K562 (cell line): ENCODE data around the gene MTCH2. TPM values are rescaled to one million over a fixed set of nuclear protein-coding genes. Genes with fewer than 3 reads are reported as not detected.

Experiments
- ATF3 ChIP-seq, 2 experiments: fragments of 450-650 bp in 1 of 2; sonication (generic) in 1 of 2; formaldehyde crosslinking in 1 of 2; IDR thresholded peaks in 1 of 2; conservative IDR thresholded peaks in 1 of 2; 2 replicates each; pipeline versions ENCODE4 v1.6.1 to v1.8.1; 2016 to 2023; ENCODE audit warnings: mild to moderate bottlenecking in 2 of 2, moderate library complexity in 2 of 2, inconsistent platforms in 1 of 2, missing genetic modification reagents in 1 of 2
- BRF1 ChIP-seq: IDR thresholded peaks from 3 replicates; pipeline ENCODE4 v1.6.1; 2011; ENCODE audit warnings: borderline replicate concordance, mild to moderate bottlenecking; ENCODE audit not compliant: insufficient read length; ENCODE audit errors: extremely low read depth
- CCAR2 ChIP-seq: fragments of 200-400 bp; formaldehyde crosslinking; IDR thresholded peaks from 2 replicates; pipeline ENCODE4 v1.6.1; 2017; ENCODE audit warnings: mild to moderate bottlenecking, low read depth, low read length
- CREB3L1 ChIP-seq: fragments of 450-650 bp; IDR thresholded peaks from 2 replicates; pipeline ENCODE4 v1.6.1; 2014; ENCODE audit warnings: low read depth, mild to moderate bottlenecking, moderate library complexity, borderline replicate concordance
- CREBBP ChIP-seq: IDR thresholded peaks from one replicate; pipeline ENCODE4 v1.6.1; 2012; ENCODE audit warnings: low read depth, mild to moderate bottlenecking, control low read depth, inconsistent platforms, low read length
- DIDO1 ChIP-seq: fragments of 450-650 bp; IDR thresholded peaks from 2 replicates; pipeline ENCODE4 v1.6.1; 2016; ENCODE audit warnings: low read depth, missing biosample characterization, missing genetic modification characterization
- EZH2 ChIP-seq: IDR thresholded peaks from 2 replicates; pipeline ENCODE4 v1.6.1; 2012; ENCODE audit warnings: low read depth, mild to moderate bottlenecking, inconsistent platforms, low read length, borderline replicate concordance
- HMGXB4 ChIP-seq: sonication (generic); formaldehyde crosslinking; IDR thresholded peaks from 2 replicates; pipeline ENCODE4 v1.8.1; 2023; ENCODE audit warnings: mild to moderate bottlenecking, missing genetic modification reagents
- MAFF ChIP-seq: IDR thresholded peaks from 2 replicates; pipeline ENCODE4 v1.6.1; 2012; ENCODE audit warnings: low read length, improper control_type of control experiment
- PML ChIP-seq: IDR thresholded peaks from 2 replicates; pipeline ENCODE4 v1.6.1; 2012; ENCODE audit warnings: low read length, inconsistent platforms
- SMAD3 ChIP-seq: fragments of 450-650 bp; formaldehyde crosslinking; conservative IDR thresholded peaks from 2 replicates; pipeline ENCODE4 v1.4.0; 2020; ENCODE audit warnings: mild to moderate bottlenecking
- TCF7 ChIP-seq: sonication (generic); IDR thresholded peaks from 2 replicates; pipeline ENCODE4 v1.6.1; 2016; ENCODE audit warnings: antibody characterized with exemption, borderline replicate concordance
- TGIF2 ChIP-seq: sonication (generic); formaldehyde crosslinking; IDR thresholded peaks from 2 replicates; pipeline ENCODE4 v1.8.1; 2022; ENCODE audit warnings: mild to moderate bottlenecking, missing genetic modification reagents, moderate library complexity
- TRIM28 ChIP-seq: fragments of 450-650 bp; IDR thresholded peaks from 2 replicates; pipeline ENCODE4 v1.6.1; 2017
- XRCC3 ChIP-seq: fragments of 450-650 bp; IDR thresholded peaks from 2 replicates; pipeline ENCODE4 v1.6.1; 2017; ENCODE audit warnings: mild to moderate bottlenecking, moderate library complexity
- ZBTB26 ChIP-seq: fragments of 450-650 bp; formaldehyde crosslinking; IDR thresholded peaks from 2 replicates; pipeline ENCODE4 v1.4.0; 2022; ENCODE audit warnings: missing genetic modification characterization
- ZFP36 ChIP-seq: fragments of 150-350 bp; IDR thresholded peaks from 2 replicates; pipeline ENCODE4 v1.6.1; 2018; ENCODE audit warnings: low read length, low read depth; ENCODE audit not compliant: partially characterized antibody
- ZNF184 ChIP-seq: sonication (generic); formaldehyde crosslinking; IDR thresholded peaks from 2 replicates; pipeline ENCODE4 v1.5.0; 2020; ENCODE audit warnings: missing genetic modification reagents
- ZNF347 ChIP-seq: fragments of 450-650 bp; formaldehyde crosslinking; IDR thresholded peaks from 2 replicates; pipeline ENCODE4 v1.4.0; 2020; ENCODE audit warnings: low read depth, mild to moderate bottlenecking, moderate library complexity
- ZNF75A ChIP-seq: fragments of 450-650 bp; formaldehyde crosslinking; IDR thresholded peaks from 2 replicates; pipeline ENCODE4 v1.4.0; 2020; ENCODE audit warnings: mild to moderate bottlenecking
- ZNF778 ChIP-seq: fragments of 450-650 bp; formaldehyde crosslinking; IDR thresholded peaks from 2 replicates; pipeline ENCODE4 v1.4.0; 2020; ENCODE audit warnings: mild to moderate bottlenecking, moderate library complexity
- ZNF79 ChIP-seq: fragments of 250-450 bp; sonication (Bioruptor Pico); IDR thresholded peaks from 2 replicates; pipeline ENCODE4 v1.4.0; 2020; ENCODE audit warnings: low read depth, mild to moderate bottlenecking, moderate library complexity
- polyA plus RNA-seq, 8 experiments: library from polyadenylated mRNA; depleted of rRNA in 4 of 8; stranded (reverse) in 5 of 8; unstranded in 3 of 8; fragments of >200 nt; fragmentation: Nextera tagmentation in 2 of 8; fragmentation: Illumina TruSeq in 1 of 8; extraction: Ambion mirVana in 2 of 8; extraction: Trizol in 1 of 8; gene quantifications; 2 replicates each; pipeline versions ENCODE4 v1.2.1 to v1.2.3, GENCODE V29; 2011 to 2014; ENCODE audit warnings: inconsistent platforms in 1 of 8, missing spikeins in 1 of 8
- total RNA-seq, 7 experiments: library from RNA; depleted of rRNA in 6 of 7; stranded (reverse); fragments of >200 nt in 6 of 7; fragmentation: Illumina TruSeq in 2 of 7; extraction: Trizol in 2 of 7; gene quantifications; 2 replicates each; pipeline versions ENCODE4 v1.2.1 to v1.2.3, GENCODE V29; 2011 to 2021; ENCODE audit warnings: low replicate concordance in 1 of 7

The MTCH2 gene
- total and polyA plus RNA-seq, 9 of the 15 experiments (the other 6 are each of a cell fraction or from before 2014, with no cell fraction given), result 95.4 to 620 (median 198) TPM

- no peak for TF ChIP-seq MAFF
- TF ChIP-seq TCF7, result peak; percentile 79
- TF ChIP-seq SMAD3 (CRISPR knock-in tag), result no peak
- no peak for TF ChIP-seq ZNF184 (CRISPR knock-in tag)
- no peak for TF ChIP-seq ZNF778 (CRISPR knock-in tag)
- TF ChIP-seq EZH2, result no peak
- TF ChIP-seq ZBTB26 (CRISPR knock-in tag), result peak; percentile 14; the same call in 1 of the 2 replicates
- peak; percentile 100 for TF ChIP-seq DIDO1 (tag)
- peak; percentile 86 for TF ChIP-seq TRIM28
- peak; percentile 91; the same call in 1 of the 2 replicates for TF ChIP-seq HMGXB4 (CRISPR knock-in tag)
- peak; percentile 39 for TF ChIP-seq PML
- TF ChIP-seq ZNF347 (CRISPR knock-in tag), result no peak
- TF ChIP-seq CCAR2, result 0 out of 2 replicates have a peak, but pooled peaks have one; percentile 84
- no peak for TF ChIP-seq BRF1
- TF ChIP-seq TGIF2 (CRISPR knock-in tag), result 0 out of 2 replicates have a peak, but pooled peaks have one; percentile 7
- no peak for TF ChIP-seq XRCC3
- no peak for TF ChIP-seq ZNF75A
- TF ChIP-seq ZNF79 (CRISPR knock-in tag), result no peak
- peak; percentile 90; the same call in 1 of the 2 replicates for TF ChIP-seq CREB3L1
- no peak for TF ChIP-seq CREBBP
- peak; percentile 61 for TF ChIP-seq ATF3 (IDR thresholded peaks at IDR 0.05)
- TF ChIP-seq ATF3 (CRISPR knock-in tag; conservative IDR thresholded peaks at IDR 0.05), result no peak
- TF ChIP-seq ZFP36, result no peak
These were observed 63.5 kb downstream of the MTCH2 start, which contains the start of the genes KBTBD4 and NDUFS3 (continued) for GRCh38 chr11:47578524-47579494.
